Esophagus mucosa (tissue), 1 donor: ENCODE results near the gene BBOX1. TPM values are rescaled to one million over a fixed set of nuclear protein-coding genes. Genes with fewer than 3 reads are reported as not detected.
"Not testable (repeated sequence)": the region's sequence is repeated elsewhere in the genome, so short reads cannot be mapped to it uniquely, and the experiment has no call there.

Experiments
- ATAC-seq: fragments of 200-7000 bp; cut with Tn5 transposase; one replicate; pipeline ENCODE4 v1.9.1; 2020
- total RNA-seq: library from RNA; stranded (reverse); gene quantifications from one replicate; pipeline ENCODE4 v1.2.4, GENCODE V29; 2023
- donor health status: DM: yes; HTN: yes; CAD: no.

BBOX1 gene
- total RNA-seq, 1 donor from 2014 or later, result 13.7 TPM

DNA sequence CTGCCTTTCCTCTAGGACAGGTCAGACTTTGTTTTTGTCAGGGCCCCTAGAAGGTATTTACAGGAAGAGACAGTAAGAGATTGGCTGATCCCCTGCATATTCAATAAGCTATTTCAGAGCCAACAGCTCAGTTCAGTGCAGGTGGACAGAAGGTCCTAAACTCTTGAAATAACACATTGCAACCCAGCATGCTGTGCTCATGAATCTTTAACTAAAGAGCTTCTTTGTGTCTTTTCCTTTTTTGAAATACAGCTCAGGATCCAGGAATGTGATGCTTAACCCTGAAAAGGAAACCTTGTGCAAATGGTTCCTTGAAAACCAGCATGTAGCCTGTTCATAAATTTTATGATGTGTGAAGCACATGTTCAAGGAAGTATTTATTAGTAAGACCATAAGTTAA, 43.9 kb downstream of the BBOX1 start:
- no peak for ATAC-seq

DNA sequence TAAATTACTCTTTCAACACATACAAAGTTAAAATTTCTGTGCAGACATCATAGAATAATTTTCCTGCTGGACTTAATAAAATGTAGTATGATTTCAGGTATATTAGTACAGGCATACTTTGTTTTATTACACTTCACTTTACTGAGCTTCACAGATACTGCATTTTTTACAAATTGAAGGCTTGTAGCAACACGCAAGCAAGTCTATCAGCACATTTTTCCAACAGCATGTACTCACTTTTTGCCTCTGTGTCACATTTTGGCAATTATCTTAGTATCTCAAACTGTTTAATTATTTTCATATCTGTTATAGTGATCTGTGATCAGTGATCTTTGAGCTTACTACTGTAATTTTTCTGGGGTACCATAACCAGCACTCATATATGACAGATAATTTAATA, 44.5 kb downstream of the BBOX1 start:
- ATAC-seq, result no peak

- ATAC-seq, result no peak
Observed at GRCh38 chr11:27085605-27086004, 45.0 kb downstream of the BBOX1 start.

GRCh38 chr11:27087432-27087831, 46.8 kb downstream of the BBOX1 start:
- ATAC-seq, result peak; percentile 27

- peak; percentile 79 for ATAC-seq
Observed at GRCh38 chr11:27088353-27088752, 47.7 kb downstream of the BBOX1 start.

GRCh38 chr11:27089746-27090145, 49.1 kb downstream of the BBOX1 start:
- ATAC-seq, result no peak

DNA sequence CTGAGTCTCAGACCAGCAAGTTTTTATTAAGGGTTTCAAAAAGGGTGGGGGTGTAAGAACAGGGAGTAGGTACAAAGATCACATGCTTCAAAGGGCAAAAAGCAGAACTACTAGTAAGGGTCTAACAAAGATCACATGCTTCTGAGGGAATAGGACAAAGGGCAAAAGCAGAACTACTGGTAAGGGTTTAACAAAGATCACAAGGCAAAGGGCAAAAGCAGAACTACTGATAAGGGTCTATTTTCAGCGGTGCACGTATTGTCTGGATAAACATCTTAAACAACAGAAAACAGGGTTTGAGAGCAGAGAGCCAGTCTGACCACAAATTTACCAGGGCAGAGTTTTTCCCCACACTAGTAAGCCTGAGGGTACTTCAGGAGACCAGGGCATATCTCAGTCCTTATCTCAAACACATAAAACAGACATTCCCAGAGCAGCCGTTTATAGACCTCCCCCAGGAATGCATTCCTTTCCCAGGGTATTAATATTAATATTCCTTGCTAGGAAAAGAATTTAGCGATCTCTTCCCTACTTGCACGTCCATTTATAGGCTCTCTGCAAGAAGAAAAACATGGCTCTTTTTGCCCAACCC, 49.8 kb downstream of the BBOX1 start:
- not testable (repeated sequence) for ATAC-seq

GRCh38 chr11:27094120-27094519, 53.5 kb downstream of the BBOX1 start:
- no peak for ATAC-seq

- no peak for ATAC-seq
Observed at GRCh38 chr11:27095059-27095458, 54.4 kb downstream of the BBOX1 start.

DNA sequence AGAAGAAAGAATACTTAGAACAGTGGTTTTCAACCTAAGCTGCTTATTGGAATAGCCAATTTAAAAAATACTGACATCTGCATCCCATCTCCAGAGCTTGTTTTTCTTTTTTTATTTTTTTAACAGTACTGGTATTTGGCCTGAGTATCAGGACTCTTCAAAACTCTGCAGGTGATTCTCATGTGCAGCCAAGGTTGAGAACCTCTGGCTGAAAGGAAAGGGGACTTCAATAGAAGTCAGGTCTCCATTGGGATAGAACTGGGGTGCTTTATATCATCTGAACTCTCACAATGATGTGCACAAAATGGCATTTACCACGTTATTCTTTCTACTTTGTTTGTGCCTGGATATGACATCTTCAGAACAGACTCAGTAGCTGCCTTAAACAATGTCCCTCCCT, 55.3 kb downstream of the BBOX1 start:
- ATAC-seq, result no peak

GRCh38 chr11:27097551-27097950, 56.9 kb downstream of the BBOX1 start:
- no peak for ATAC-seq

- peak; percentile 66 for ATAC-seq
Observed at GRCh38 chr11:27100534-27100933, 59.9 kb downstream of the BBOX1 start.

- ATAC-seq, result peak; percentile 70
Observed at GRCh38 chr11:27107548-27107947, 66.9 kb downstream of the BBOX1 start.

DNA sequence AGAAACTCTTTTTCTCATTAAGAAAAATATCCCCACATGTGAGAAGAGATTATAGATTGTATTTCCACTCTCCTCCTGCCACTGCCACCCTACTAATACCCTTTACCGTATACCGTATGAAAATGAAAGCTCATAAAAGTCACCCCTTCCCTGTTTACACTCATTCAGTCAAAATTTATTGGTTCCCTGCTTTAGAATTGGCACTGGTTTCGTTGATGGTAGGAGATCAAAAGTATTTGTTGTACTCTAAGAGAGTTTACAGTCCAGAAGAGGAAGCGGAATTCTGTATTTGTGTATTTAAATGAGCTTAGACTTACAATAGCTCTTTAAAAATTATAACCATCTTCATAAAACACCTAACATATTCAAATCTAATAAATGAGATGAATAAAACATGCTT, 68.2 kb downstream of the BBOX1 start:
- no peak for ATAC-seq

DNA sequence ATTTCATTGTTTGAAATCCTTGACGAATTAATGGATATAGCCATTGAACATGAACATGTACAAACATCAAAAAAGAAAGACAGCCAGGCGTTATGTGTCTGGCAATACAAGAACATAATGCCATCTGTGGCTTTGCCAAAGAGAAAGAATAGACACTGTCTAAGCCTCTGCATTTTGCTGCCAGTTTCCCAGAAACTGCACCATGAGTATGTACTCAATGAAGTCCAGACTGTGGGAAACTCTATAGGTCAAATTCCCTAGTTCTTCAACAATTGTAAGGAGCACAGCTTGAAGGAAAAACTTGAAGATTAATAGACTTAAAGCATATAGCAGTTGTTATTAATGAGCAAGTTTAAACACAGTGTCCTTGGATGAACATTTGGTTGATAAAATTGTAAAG, 71.3 kb downstream of the BBOX1 start:
- ATAC-seq, result peak; percentile 55

- no peak for ATAC-seq
Observed at GRCh38 chr11:27112946-27113345, 72.3 kb downstream of the BBOX1 start.

- no peak for ATAC-seq
Observed at GRCh38 chr11:27115051-27115650, 74.5 kb downstream of the BBOX1 start.

GRCh38 chr11:27116684-27117083, 76.1 kb downstream of the BBOX1 start:
- ATAC-seq, result no peak

- no peak for ATAC-seq
Observed at GRCh38 chr11:27118371-27118770, 77.8 kb downstream of the BBOX1 start.

GRCh38 chr11:27118949-27119348, 78.3 kb downstream of the BBOX1 start:
- no peak for ATAC-seq

DNA sequence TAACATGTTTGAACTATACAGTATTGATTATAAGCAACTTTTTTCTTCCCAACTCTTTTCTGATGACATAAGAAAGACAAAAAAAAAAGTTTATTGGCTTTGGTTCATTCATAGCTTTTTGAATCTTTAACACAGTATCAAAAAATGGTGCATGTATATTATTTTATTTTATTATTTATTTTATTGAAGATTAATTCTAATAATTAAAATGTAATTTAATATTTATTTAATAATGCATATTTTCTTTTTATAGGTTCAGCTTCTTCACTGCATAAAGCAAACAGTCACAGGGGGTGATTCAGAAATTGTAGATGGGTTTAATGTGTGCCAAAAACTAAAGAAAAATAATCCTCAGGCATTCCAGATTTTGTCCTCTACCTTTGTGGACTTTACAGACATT, 78.8 kb downstream of the BBOX1 start:
- no peak for ATAC-seq

GRCh38 chr11:27120211-27120610, 79.6 kb downstream of the BBOX1 start:
- no peak for ATAC-seq

- ATAC-seq, result no peak
Observed at GRCh38 chr11:27122001-27122400, 81.4 kb downstream of the BBOX1 start.

GRCh38 chr11:27124514-27125264, 84.1 kb downstream of the BBOX1 start:
- peak; percentile 62 for ATAC-seq
